Hematopoietic multipotent progenitor cell treated with erythropoietin and hydrocortisone succinate and interleukin-3 and kit ligand, for 4 days (in vitro differentiated cells): ENCODE data around the gene NPR3.
"Not testable (repeated sequence)": the region's sequence is repeated elsewhere in the genome, so short reads cannot be mapped to it uniquely, and the experiment has no call there.

Experiments
- DNase-seq: peaks from one replicate; pipeline ENCODE4 v3.0.0-alpha.2; 2015

Gene NPR3

GRCh38 chr5:32769711-32770110 lies 58.6 kb downstream of the NPR3 start:
- DNase-seq: no peak

- DNase-seq: no peak
Observed at GRCh38 chr5:32770444-32770843, 59.3 kb downstream of the NPR3 start.

GRCh38 chr5:32771037-32771436 lies 59.9 kb downstream of the NPR3 start:
- DNase-seq: no peak

GRCh38 chr5:32773944-32774343 lies 62.8 kb downstream of the NPR3 start:
- DNase-seq: no peak

- no peak for DNase-seq
Observed at GRCh38 chr5:32776200-32776599, 65.1 kb downstream of the NPR3 start.

- no peak for DNase-seq
Observed at GRCh38 chr5:32777222-32777621, 66.1 kb downstream of the NPR3 start.

- no peak for DNase-seq
Observed at GRCh38 chr5:32777733-32778132, 66.6 kb downstream of the NPR3 start.

GRCh38 chr5:32778403-32778802 lies 67.3 kb downstream of the NPR3 start:
- DNase-seq: no peak

- DNase-seq: no peak
Observed at GRCh38 chr5:32779754-32780415, 68.8 kb downstream of the NPR3 start.

- DNase-seq: no peak
Observed at GRCh38 chr5:32780508-32780919, 69.4 kb downstream of the NPR3 start.

- no peak for DNase-seq
Observed at GRCh38 chr5:32783661-32784060, 72.5 kb downstream of the NPR3 start.

GRCh38 chr5:32785611-32786254 lies 74.6 kb downstream of the NPR3 start:
- DNase-seq: peak; percentile 90

GRCh38 chr5:32786311-32786710 lies 75.2 kb downstream of the NPR3 start:
- no peak for DNase-seq

GRCh38 chr5:32790411-32790951 lies 79.4 kb downstream of the NPR3 start:
- DNase-seq: no peak

- DNase-seq: no peak
Observed at GRCh38 chr5:32791536-32792243, 80.6 kb downstream of the NPR3 start.

GRCh38 chr5:32794086-32794485 lies 83.0 kb downstream of the NPR3 start:
- peak; percentile 52 for DNase-seq

GRCh38 chr5:32802764-32803163 lies 91.6 kb downstream of the NPR3 start:
- no peak for DNase-seq

GRCh38 chr5:32803656-32804055 lies 92.5 kb downstream of the NPR3 start:
- no peak for DNase-seq

- not testable (repeated sequence) for DNase-seq
Observed at GRCh38 chr5:32805462-32805861, 94.3 kb downstream of the NPR3 start.

GRCh38 chr5:32805971-32806638 lies 95.0 kb downstream of the NPR3 start:
- no peak for DNase-seq

- DNase-seq: no peak
Observed at GRCh38 chr5:32808783-32809182, 97.7 kb downstream of the NPR3 start.

- DNase-seq: no peak
Observed at GRCh38 chr5:32810804-32811203, 99.7 kb downstream of the NPR3 start.

GRCh38 chr5:32812399-32812798 lies 101.3 kb downstream of the NPR3 start:
- no peak for DNase-seq
